SK-N-SH treated with all-trans-retinoic acid at 6 μM for 48 hours (cell line): Measurements from ENCODE around the gene TTLL1.

Experiments used
- ATAC-seq: fragments of 200-7000 bp; cut with Tn5 transposase; 3 replicates; pipeline ENCODE4 v1.9.1; 2020; ENCODE audit warnings: mild to moderate bottlenecking, moderate library complexity
- ARNTL ChIP-seq: fragments of 450-650 bp; formaldehyde crosslinking; IDR thresholded peaks from 2 replicates; pipeline ENCODE4 v1.5.0; 2020; ENCODE audit warnings: low read depth, mild to moderate bottlenecking, moderate library complexity, borderline replicate concordance
- BACH2 ChIP-seq: fragments of 250-450 bp; sonication (Bioruptor Pico); IDR thresholded peaks from 2 replicates; pipeline ENCODE4 v1.9.0; 2021; ENCODE audit warnings: mild to moderate bottlenecking, borderline replicate concordance
- CSDC2 ChIP-seq: fragments of 250-450 bp; sonication (Bioruptor Pico); IDR thresholded peaks from 2 replicates; pipeline ENCODE4 v1.5.0; 2020; ENCODE audit warnings: mild to moderate bottlenecking, moderate library complexity
- ESRRG ChIP-seq: fragments of 250-450 bp; sonication (Bioruptor Pico); IDR thresholded peaks from 2 replicates; pipeline ENCODE4 v1.6.1; 2021; ENCODE audit warnings: mild to moderate bottlenecking
- GLIS3 ChIP-seq: fragments of 250-450 bp; sonication (Bioruptor Pico); IDR thresholded peaks from 2 replicates; pipeline ENCODE4 v1.5.0; 2020; ENCODE audit warnings: mild to moderate bottlenecking, moderate library complexity
- ISL1 ChIP-seq: fragments of 250-450 bp; sonication (Bioruptor Pico); IDR thresholded peaks from 2 replicates; pipeline ENCODE4 v2.1.2; 2022; ENCODE audit warnings: mild to moderate bottlenecking, moderate library complexity
- OSR1 ChIP-seq: fragments of 250-450 bp; sonication (Bioruptor Pico); IDR thresholded peaks from 2 replicates; pipeline ENCODE4 v1.8.0; 2022; ENCODE audit warnings: moderate library complexity, mild to moderate bottlenecking, inconsistent platforms
- SNAI2 ChIP-seq: fragments of 250-450 bp; sonication (Bioruptor Pico); IDR thresholded peaks from 2 replicates; pipeline ENCODE4 v1.5.0; 2020; ENCODE audit warnings: mild to moderate bottlenecking, moderate library complexity
- ZC3H10 ChIP-seq: fragments of 250-450 bp; sonication (Bioruptor Pico); IDR thresholded peaks from 2 replicates; pipeline ENCODE4 v1.5.1; 2021; ENCODE audit warnings: mild to moderate bottlenecking, moderate library complexity
- ZFP30 ChIP-seq: fragments of 450-650 bp; formaldehyde crosslinking; IDR thresholded peaks from 2 replicates; pipeline ENCODE4 v1.5.0; 2022; ENCODE audit warnings: mild to moderate bottlenecking, moderate library complexity
- ZNF565 ChIP-seq: fragments of 450-650 bp; formaldehyde crosslinking; conservative IDR thresholded peaks from 2 replicates; pipeline ENCODE4 v1.5.0; 2020; ENCODE audit warnings: low read depth, mild to moderate bottlenecking, moderate library complexity
- ZNF70 ChIP-seq: fragments of 450-650 bp; formaldehyde crosslinking; IDR thresholded peaks from 2 replicates; pipeline ENCODE4 v1.5.0; 2020; ENCODE audit warnings: mild to moderate bottlenecking, moderate library complexity
- ZNF8 ChIP-seq: fragments of 450-650 bp; formaldehyde crosslinking; IDR thresholded peaks from 2 replicates; pipeline ENCODE4 v1.5.0; 2020; ENCODE audit warnings: mild to moderate bottlenecking, moderate library complexity
- TF ChIP-seq, protein P1 (sequence below): fragments of 250-450 bp; sonication (Bioruptor Pico); IDR thresholded peaks from 2 replicates; pipeline ENCODE4 v1.8.0; 2021; ENCODE audit warnings: low read depth, mild to moderate bottlenecking, moderate library complexity, borderline replicate concordance
- TF ChIP-seq, protein P2 (sequence below): fragments of 250-450 bp; sonication (Bioruptor Pico); IDR thresholded peaks from 2 replicates; pipeline ENCODE4 v1.8.0; 2020; ENCODE audit warnings: mild to moderate bottlenecking, moderate library complexity, borderline replicate concordance
- TF ChIP-seq, protein P3 (sequence below): fragments of 250-450 bp; sonication (Bioruptor Pico); IDR thresholded peaks from 2 replicates; pipeline ENCODE4 v1.5.1; 2021; ENCODE audit warnings: mild to moderate bottlenecking, moderate library complexity
- TF ChIP-seq, protein P4 (sequence below): fragments of 250-450 bp; sonication (Bioruptor Pico); IDR thresholded peaks from 2 replicates; pipeline ENCODE4 v1.5.1; 2020; ENCODE audit warnings: low read depth, mild to moderate bottlenecking, moderate library complexity
- TF ChIP-seq, protein P5 (sequence below): fragments of 250-450 bp; sonication (Bioruptor Pico); IDR thresholded peaks from 2 replicates; pipeline ENCODE4 v1.5.0; 2020; ENCODE audit warnings: mild to moderate bottlenecking, moderate library complexity

The TTLL1 gene

DNA sequence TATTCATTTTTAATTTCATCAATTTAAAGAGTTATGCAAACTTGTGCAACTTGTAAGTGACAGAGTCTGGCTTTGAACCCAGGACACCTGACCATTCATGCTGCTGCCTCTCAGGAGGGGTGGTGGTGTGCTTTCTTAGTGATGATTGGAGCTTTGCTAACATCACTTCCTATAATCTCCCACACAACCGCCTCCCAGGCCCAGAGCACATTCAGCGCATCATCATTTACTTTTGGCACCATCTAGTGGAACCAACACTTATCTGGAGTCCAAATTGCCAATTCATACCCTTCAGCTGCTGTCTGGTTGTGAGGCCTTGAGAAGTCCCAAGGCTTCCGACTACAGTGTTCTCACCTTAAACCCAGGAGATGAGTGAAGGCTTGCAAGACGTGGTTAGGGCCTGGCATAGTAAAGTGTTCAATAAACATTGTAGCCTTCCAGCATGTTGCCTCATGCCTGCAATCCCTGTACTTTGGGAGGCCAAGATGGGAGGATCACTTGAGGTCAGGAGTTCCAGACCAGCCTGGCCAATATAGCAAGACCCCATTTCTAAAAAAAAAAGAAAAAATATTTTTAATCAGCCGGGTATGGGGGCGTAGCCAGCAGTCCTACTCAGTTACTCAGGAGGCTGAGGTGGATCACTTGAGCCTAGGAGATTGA is 1.1 kb upstream of the TTLL1 start:
- peak; percentile 52 for ATAC-seq
- TF ChIP-seq ZNF565 (no peak), ZNF8 (CRISPR knock-in tag) (no peak), CSDC2 (CRISPR knock-in tag) (no peak)
- TF ChIP-seq, protein P1, sequence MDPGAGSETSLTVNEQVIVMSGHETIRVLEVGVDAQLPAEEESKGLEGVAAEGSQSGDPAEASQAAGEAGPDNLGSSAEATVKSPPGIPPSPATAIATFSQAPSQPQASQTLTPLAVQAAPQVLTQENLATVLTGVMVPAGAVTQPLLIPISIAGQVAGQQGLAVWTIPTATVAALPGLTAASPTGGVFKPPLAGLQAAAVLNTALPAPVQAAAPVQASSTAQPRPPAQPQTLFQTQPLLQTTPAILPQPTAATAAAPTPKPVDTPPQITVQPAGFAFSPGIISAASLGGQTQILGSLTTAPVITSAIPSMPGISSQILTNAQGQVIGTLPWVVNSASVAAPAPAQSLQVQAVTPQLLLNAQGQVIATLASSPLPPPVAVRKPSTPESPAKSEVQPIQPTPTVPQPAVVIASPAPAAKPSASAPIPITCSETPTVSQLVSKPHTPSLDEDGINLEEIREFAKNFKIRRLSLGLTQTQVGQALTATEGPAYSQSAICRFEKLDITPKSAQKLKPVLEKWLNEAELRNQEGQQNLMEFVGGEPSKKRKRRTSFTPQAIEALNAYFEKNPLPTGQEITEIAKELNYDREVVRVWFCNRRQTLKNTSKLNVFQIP (CRISPR knock-in tag) = no peak

DNA sequence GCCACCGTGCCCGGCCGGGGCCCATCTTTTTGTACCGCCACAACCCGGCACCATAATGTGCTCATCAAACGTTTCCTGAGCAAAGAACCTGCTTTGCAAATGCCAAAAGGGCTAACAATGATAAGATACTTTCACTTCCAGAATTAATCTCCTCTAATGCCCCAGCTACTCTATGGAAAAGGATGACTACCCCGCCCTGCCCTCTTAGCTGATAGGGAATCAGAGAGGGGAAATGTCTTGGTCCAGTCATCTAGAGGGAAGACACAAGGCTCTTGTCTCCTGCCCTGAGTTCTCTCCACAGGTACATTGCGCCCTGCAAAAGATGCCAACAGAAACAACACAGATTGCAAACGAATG is 586 bp downstream of the TTLL1 start:
- TF ChIP-seq ZNF565 = no peak
- TF ChIP-seq SNAI2 = no peak
- TF ChIP-seq, protein P2, sequence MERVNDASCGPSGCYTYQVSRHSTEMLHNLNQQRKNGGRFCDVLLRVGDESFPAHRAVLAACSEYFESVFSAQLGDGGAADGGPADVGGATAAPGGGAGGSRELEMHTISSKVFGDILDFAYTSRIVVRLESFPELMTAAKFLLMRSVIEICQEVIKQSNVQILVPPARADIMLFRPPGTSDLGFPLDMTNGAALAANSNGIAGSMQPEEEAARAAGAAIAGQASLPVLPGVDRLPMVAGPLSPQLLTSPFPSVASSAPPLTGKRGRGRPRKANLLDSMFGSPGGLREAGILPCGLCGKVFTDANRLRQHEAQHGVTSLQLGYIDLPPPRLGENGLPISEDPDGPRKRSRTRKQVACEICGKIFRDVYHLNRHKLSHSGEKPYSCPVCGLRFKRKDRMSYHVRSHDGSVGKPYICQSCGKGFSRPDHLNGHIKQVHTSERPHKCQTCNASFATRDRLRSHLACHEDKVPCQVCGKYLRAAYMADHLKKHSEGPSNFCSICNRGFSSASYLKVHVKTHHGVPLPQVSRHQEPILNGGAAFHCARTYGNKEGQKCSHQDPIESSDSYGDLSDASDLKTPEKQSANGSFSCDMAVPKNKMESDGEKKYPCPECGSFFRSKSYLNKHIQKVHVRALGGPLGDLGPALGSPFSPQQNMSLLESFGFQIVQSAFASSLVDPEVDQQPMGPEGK = no peak
- TF ChIP-seq, protein P3, sequence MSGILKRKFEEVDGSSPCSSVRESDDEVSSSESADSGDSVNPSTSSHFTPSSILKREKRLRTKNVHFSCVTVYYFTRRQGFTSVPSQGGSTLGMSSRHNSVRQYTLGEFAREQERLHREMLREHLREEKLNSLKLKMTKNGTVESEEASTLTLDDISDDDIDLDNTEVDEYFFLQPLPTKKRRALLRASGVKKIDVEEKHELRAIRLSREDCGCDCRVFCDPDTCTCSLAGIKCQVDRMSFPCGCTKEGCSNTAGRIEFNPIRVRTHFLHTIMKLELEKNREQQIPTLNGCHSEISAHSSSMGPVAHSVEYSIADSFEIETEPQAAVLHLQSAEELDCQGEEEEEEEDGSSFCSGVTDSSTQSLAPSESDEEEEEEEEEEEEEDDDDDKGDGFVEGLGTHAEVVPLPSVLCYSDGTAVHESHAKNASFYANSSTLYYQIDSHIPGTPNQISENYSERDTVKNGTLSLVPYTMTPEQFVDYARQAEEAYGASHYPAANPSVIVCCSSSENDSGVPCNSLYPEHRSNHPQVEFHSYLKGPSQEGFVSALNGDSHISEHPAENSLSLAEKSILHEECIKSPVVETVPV (CRISPR knock-in tag) = no peak
- TF ChIP-seq ISL1 (CRISPR knock-in tag) = no peak
- no peak; the same call in 1 of the 3 replicates for ATAC-seq

DNA sequence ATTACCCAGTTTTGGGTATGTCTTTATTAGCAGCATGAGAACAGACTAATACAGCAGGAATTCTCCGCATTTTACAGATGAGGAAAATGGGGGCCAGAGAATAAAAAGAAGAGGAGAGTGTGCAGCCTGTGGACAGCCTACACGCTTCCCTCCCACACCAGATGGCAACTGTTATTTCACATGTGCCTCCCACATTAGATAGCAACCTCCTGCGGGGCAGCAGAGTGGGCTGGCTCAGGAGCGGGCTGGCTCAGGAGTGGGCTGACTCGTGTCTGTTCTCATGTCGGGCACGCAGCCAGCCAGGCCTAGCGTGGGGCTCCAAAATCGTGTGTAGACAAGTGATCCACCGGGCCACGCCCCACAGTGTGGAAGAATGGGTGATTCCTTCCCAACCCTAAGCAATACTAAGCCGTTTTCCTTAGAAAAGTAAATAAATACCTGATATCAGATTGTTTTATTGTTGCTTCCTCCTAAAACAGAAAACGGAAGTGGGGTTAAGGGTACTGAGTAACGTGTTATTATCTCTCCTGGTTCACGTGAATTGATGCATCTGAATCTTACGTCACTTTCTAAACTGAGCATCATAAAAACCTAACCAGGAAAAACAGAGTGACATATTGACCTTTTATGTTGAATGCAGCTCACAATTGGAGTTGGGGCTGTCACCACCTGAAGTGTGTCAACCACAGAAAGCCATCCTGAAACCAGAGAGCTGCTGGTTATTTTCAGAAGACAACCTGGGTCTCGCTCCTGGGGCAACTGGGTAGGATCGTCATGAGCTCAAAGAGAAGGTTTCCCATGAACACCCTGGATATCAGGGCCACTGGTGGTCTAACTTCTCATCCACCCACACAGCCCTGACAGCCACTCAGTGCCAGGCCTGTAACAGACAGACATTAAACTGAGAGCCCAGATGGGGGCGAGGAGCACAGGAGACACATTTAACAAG is 3.3 kb downstream of the TTLL1 start:
- ATAC-seq = no peak
- TF ChIP-seq ZC3H10 (no peak), CSDC2 (CRISPR knock-in tag) (no peak), ZNF565 (no peak), ARNTL (no peak)
- TF ChIP-seq, protein P2 = no peak
- TF ChIP-seq, protein P1 (CRISPR knock-in tag) = no peak

DNA sequence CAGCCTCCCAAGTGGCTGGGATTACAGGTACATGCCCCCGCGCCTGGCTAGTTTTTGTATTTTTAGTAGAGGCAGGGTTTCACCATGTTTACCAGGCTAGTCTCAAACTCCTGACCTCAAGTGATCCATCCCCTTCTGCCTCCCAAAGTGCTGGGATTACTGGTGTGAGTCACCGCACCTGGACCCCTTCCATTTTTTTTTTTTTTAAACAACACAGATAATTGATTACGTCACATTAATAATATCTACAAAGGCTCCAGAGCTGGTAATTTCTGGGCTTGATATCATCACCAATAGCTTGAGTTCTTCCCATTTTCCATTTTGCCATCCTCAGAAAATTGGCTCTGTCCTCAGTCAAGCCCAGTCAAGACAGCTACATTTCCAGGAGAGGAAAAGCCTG is 7.2 kb downstream of the TTLL1 start:
- no peak for ATAC-seq
- TF ChIP-seq CSDC2 (CRISPR knock-in tag) (no peak), ESRRG (no peak), BACH2 (CRISPR knock-in tag) (no peak), ZC3H10 (no peak), ZNF70 (CRISPR knock-in tag) (no peak)
- TF ChIP-seq, protein P1 (CRISPR knock-in tag) = no peak

DNA sequence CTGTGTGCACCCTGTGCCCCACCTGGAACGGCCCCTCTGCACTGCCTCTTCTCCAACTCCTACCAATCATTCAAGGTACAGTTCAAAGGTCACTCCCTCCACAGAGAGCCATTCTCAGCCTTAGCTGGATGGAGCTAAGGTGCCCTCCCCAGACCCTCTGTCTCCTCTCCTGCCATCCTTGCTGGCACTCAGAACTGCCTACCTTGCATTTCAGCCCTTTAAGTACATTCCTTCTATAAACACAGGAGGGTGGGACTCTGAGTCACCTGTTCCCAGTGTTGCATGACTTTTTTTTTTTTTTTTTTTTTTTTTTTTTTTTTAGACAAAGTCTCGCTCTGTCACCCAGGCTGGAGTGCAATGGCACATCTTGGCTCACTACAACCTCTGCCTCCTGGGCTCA is 8.6 kb downstream of the TTLL1 start:
- ATAC-seq = no peak
- no peak for TF ChIP-seq ZC3H10
- TF ChIP-seq ZNF565 = no peak
- TF ChIP-seq GLIS3 (CRISPR knock-in tag) = no peak
- TF ChIP-seq, protein P4, sequence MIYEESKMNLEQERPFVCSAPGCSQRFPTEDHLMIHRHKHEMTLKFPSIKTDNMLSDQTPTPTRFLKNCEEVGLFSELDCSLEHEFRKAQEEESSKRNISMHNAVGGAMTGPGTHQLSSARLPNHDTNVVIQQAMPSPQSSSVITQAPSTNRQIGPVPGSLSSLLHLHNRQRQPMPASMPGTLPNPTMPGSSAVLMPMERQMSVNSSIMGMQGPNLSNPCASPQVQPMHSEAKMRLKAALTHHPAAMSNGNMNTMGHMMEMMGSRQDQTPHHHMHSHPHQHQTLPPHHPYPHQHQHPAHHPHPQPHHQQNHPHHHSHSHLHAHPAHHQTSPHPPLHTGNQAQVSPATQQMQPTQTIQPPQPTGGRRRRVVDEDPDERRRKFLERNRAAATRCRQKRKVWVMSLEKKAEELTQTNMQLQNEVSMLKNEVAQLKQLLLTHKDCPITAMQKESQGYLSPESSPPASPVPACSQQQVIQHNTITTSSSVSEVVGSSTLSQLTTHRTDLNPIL (CRISPR knock-in tag) = no peak
- TF ChIP-seq OSR1 (CRISPR knock-in tag) = no peak
- no peak for TF ChIP-seq ZFP30
- no peak for TF ChIP-seq CSDC2 (CRISPR knock-in tag)
- TF ChIP-seq, protein P5, sequence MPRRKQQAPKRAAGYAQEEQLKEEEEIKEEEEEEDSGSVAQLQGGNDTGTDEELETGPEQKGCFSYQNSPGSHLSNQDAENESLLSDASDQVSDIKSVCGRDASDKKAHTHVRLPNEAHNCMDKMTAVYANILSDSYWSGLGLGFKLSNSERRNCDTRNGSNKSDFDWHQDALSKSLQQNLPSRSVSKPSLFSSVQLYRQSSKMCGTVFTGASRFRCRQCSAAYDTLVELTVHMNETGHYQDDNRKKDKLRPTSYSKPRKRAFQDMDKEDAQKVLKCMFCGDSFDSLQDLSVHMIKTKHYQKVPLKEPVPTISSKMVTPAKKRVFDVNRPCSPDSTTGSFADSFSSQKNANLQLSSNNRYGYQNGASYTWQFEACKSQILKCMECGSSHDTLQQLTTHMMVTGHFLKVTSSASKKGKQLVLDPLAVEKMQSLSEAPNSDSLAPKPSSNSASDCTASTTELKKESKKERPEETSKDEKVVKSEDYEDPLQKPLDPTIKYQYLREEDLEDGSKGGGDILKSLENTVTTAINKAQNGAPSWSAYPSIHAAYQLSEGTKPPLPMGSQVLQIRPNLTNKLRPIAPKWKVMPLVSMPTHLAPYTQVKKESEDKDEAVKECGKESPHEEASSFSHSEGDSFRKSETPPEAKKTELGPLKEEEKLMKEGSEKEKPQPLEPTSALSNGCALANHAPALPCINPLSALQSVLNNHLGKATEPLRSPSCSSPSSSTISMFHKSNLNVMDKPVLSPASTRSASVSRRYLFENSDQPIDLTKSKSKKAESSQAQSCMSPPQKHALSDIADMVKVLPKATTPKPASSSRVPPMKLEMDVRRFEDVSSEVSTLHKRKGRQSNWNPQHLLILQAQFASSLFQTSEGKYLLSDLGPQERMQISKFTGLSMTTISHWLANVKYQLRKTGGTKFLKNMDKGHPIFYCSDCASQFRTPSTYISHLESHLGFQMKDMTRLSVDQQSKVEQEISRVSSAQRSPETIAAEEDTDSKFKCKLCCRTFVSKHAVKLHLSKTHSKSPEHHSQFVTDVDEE (CRISPR knock-in tag) = no peak
